PFSK-1 (cell line): Measurements from ENCODE around the gene EPG5.

Source experiments
- FOXP2 ChIP-seq: optimal IDR thresholded peaks from 2 replicates; pipeline ENCODE3; 2011; ENCODE audit warnings: borderline replicate concordance, control low read depth, inconsistent platforms; ENCODE audit not compliant: insufficient read depth; ENCODE audit errors: extremely low read length, extremely low read depth
- POLR2AphosphoS5 ChIP-seq: IDR thresholded peaks from 2 replicates; pipeline ENCODE4 v1.6.1; 2012; ENCODE audit warnings: low read depth, mild to moderate bottlenecking, control low read depth, low read length, moderate library complexity
- REST ChIP-seq, 2 experiments: IDR thresholded peaks; 2 replicates each; pipeline versions ENCODE4 v1.6.1 to v1.8.0; 2011 to 2012; ENCODE audit warnings: low read depth in 2 of 2, low read length in 2 of 2, control low read depth in 1 of 2, inconsistent platforms in 1 of 2, mild to moderate bottlenecking in 1 of 2, moderate library complexity in 1 of 2; ENCODE audit not compliant: insufficient read depth in 1 of 2
- SIN3A ChIP-seq: IDR thresholded peaks from 2 replicates; pipeline ENCODE4 v1.6.1; 2012; ENCODE audit warnings: mild to moderate bottlenecking, low read length, moderate library complexity, borderline replicate concordance; ENCODE audit not compliant: insufficient read depth
- TAF1 ChIP-seq: IDR thresholded peaks from 2 replicates; pipeline ENCODE4 v1.6.1; 2012; ENCODE audit warnings: low read length, control low read depth, borderline replicate concordance; ENCODE audit not compliant: insufficient read depth

Gene EPG5

GRCh38 chr18:45877403-45877802, 89.7 kb downstream of the EPG5 start:
- TF ChIP-seq POLR2AphosphoS5 (no peak), TAF1 (no peak), SIN3A (no peak)

GRCh38 chr18:45876161-45876560, 91.0 kb downstream of the EPG5 start:
- no peak for TF ChIP-seq REST (IDR thresholded peaks at IDR 0.05; ENCODE audit: insufficient read depth in 1 of 2, low read depth in 2 of 2, low read length in 2 of 2)
- TF ChIP-seq POLR2AphosphoS5, result no peak
- TF ChIP-seq TAF1, result no peak
- TF ChIP-seq FOXP2, result no peak
- TF ChIP-seq SIN3A, result no peak

- no peak for TF ChIP-seq REST (IDR thresholded peaks at IDR 0.05; ENCODE audit: insufficient read depth in 1 of 2, low read depth in 2 of 2, low read length in 2 of 2)
- no peak for TF ChIP-seq POLR2AphosphoS5
- TF ChIP-seq SIN3A, result no peak
- no peak for TF ChIP-seq FOXP2
- TF ChIP-seq TAF1, result no peak
Measured at GRCh38 chr18:45874491-45875184, 92.5 kb downstream of the EPG5 start.

GRCh38 chr18:45871431-45872084, 95.6 kb downstream of the EPG5 start:
- TF ChIP-seq POLR2AphosphoS5 (no peak), TAF1 (no peak), FOXP2 (no peak), REST (IDR thresholded peaks at IDR 0.05; ENCODE audit: insufficient read depth in 1 of 2, low read depth in 2 of 2, low read length in 2 of 2) (no peak), SIN3A (no peak)

- TF ChIP-seq SIN3A, result no peak
- no peak for TF ChIP-seq FOXP2
- no peak for TF ChIP-seq TAF1
- no peak for TF ChIP-seq POLR2AphosphoS5
Measured at GRCh38 chr18:45870419-45870818, 96.7 kb downstream of the EPG5 start.

GRCh38 chr18:45865466-45865865, 101.7 kb downstream of the EPG5 start:
- TF ChIP-seq SIN3A, result no peak
- TF ChIP-seq FOXP2, result no peak
- TF ChIP-seq TAF1, result no peak
- TF ChIP-seq REST (IDR thresholded peaks at IDR 0.05; ENCODE audit: insufficient read depth in 1 of 2, low read depth in 2 of 2, low read length in 2 of 2), result no peak
- TF ChIP-seq POLR2AphosphoS5, result no peak
